CD4-positive, CD25-positive, alpha-beta regulatory T cell (primary cell): ENCODE results near the gene NHSL1. TPM values are rescaled to one million over a fixed set of nuclear protein-coding genes. Genes with fewer than 3 reads are reported as not detected.

Experiments
- ATAC-seq, 2 donors: fragments of 150-1000 bp; cut with Tn5 transposase; one replicate each; pipeline ENCODE4 v1.10.0; 2021; ENCODE audit warnings: low read depth in 2 of 2, moderate number of reproducible peaks in 2 of 2, moderate library complexity in 1 of 2
- DNase-seq, 3 donors: peaks; one replicate each; pipeline versions ENCODE4 v3.0.0 to v3.0.0-alpha.2; 2012 to 2022; ENCODE audit warnings: mixed read lengths in 1 of 3
- H3K27ac ChIP-seq: one replicate; pipeline ENCODE4 v1.7.0; 2013; ENCODE audit warnings: mild to moderate bottlenecking, low read length; ENCODE audit not compliant: insufficient read depth, poor library complexity, severe bottlenecking
- H3K27me3 ChIP-seq: one replicate; pipeline ENCODE4 v1.7.0; 2013; ENCODE audit warnings: low read length; ENCODE audit not compliant: control insufficient read depth, insufficient read depth
- H3K36me3 ChIP-seq: one replicate; pipeline ENCODE4 v1.7.0; 2013; ENCODE audit warnings: mild to moderate bottlenecking, low read length, moderate library complexity; ENCODE audit not compliant: control insufficient read depth, insufficient read depth
- H3K4me1 ChIP-seq: 2 replicates; pipeline ENCODE4 v1.7.0; 2013; ENCODE audit warnings: mild to moderate bottlenecking, low read length; ENCODE audit not compliant: insufficient read depth, control insufficient read depth, poor library complexity, severe bottlenecking
- H3K4me3 ChIP-seq: one replicate; pipeline ENCODE4 v1.7.0; 2013; ENCODE audit warnings: low read depth, mild to moderate bottlenecking, low read length, moderate library complexity
- H3K9me3 ChIP-seq, 2 experiments: 1 replicate in 1 of 2; 2 replicates in 1 of 2; pipeline ENCODE4 v1.7.0; 2013; ENCODE audit warnings: low read length in 2 of 2, mild to moderate bottlenecking in 1 of 2, moderate library complexity in 1 of 2; ENCODE audit not compliant: control insufficient read depth in 2 of 2
- H3K27ac Mint-ChIP-seq, 3 donors: one replicate each; pipeline ENCODE4 v1.8.0; 2020 to 2022; ENCODE audit warnings: mild to moderate bottlenecking in 3 of 3, mixed read lengths in 3 of 3, moderate library complexity in 2 of 3
- H3K27me3 Mint-ChIP-seq: one replicate; pipeline ENCODE4 v1.8.0; 2022; ENCODE audit warnings: mild to moderate bottlenecking, mixed read lengths
- H3K36me3 Mint-ChIP-seq: one replicate; pipeline ENCODE4 v1.8.0; 2020; ENCODE audit warnings: mixed read lengths
- H3K4me1 Mint-ChIP-seq, 4 donors: one replicate each; pipeline ENCODE4 v1.8.0; 2020 to 2022; ENCODE audit warnings: mixed read lengths in 4 of 4, mild to moderate bottlenecking in 1 of 4
- H3K4me3 Mint-ChIP-seq, 4 donors: one replicate each; pipeline ENCODE4 v1.8.0; 2020 to 2022; ENCODE audit warnings: mild to moderate bottlenecking in 4 of 4, mixed read lengths in 4 of 4, moderate library complexity in 3 of 4
- H3K9me3 Mint-ChIP-seq, 7 donors: one replicate each; pipeline ENCODE4 v1.8.0; 2020 to 2022; ENCODE audit warnings: mixed read lengths in 7 of 7, mild to moderate bottlenecking in 3 of 7, moderate library complexity in 2 of 7
- polyA plus RNA-seq, 4 donors: library from polyadenylated mRNA; unstranded; fragments of 300-500 nt; fragmentation: Illumina TruSeq; gene quantifications; one replicate each; pipeline ENCODE4 v1.2.3, GENCODE V29; 2021
- total RNA-seq: library from RNA; stranded (reverse); gene quantifications from one replicate; pipeline ENCODE4 v1.2.3, GENCODE V29; 2022

NHSL1 gene
- total and polyA plus RNA-seq, 5 donors from 2014 or later, result 0.03 TPM; not detected in 4

GRCh38 chr6:138396709-138397108 is 102.6 kb downstream of the NHSL1 start:
- no peaks in the 10 kb centered on the region for H3K4me1 ChIP-seq
- DNase-seq (no peak), ATAC-seq (no peak)
- H3K36me3 ChIP-seq, result no peaks in the 10 kb centered on the region
- no peak overlapping the region for H3K4me3 ChIP-seq
- Mint-ChIP-seq H3K9me3 (peaks cover 0 to 3% (median 0%) of the 10 kb centered on the region in 7 donors), H3K4me3 (no peak overlapping the region), H3K36me3 (no peaks in the 10 kb centered on the region), H3K27ac (no peak overlapping the region), H3K27me3 (peaks cover 27% of the 10 kb centered on the region), H3K4me1 (peaks cover 0 to under 1% (median 0%) of the 10 kb centered on the region in 4 donors)
- H3K27me3 ChIP-seq, result no peaks in the 10 kb centered on the region
- no peaks in the 10 kb centered on the region for H3K9me3 ChIP-seq
- H3K27ac ChIP-seq, result no peak overlapping the region

- Mint-ChIP-seq H3K4me3 (no peak overlapping the region), H3K9me3 (peaks cover 0 to 3% (median 0%) of the 10 kb centered on the region in 7 donors), H3K27ac (no peak overlapping the region), H3K36me3 (no peaks in the 10 kb centered on the region), H3K4me1 (no peaks in the 10 kb centered on the region), H3K27me3 (peaks cover 38% of the 10 kb centered on the region)
- no peak overlapping the region for H3K4me3 ChIP-seq
- H3K27ac ChIP-seq, result no peak overlapping the region
- DNase-seq (no peak), ATAC-seq (no peak)
- H3K4me1 ChIP-seq, result no peaks in the 10 kb centered on the region
- H3K9me3 ChIP-seq, result no peaks in the 10 kb centered on the region
- H3K27me3 ChIP-seq, result no peaks in the 10 kb centered on the region
- H3K36me3 ChIP-seq, result no peaks in the 10 kb centered on the region
Measured at GRCh38 chr6:138393871-138394783, 105.2 kb downstream of the NHSL1 start.

GRCh38 chr6:138389551-138389950 is 109.7 kb downstream of the NHSL1 start:
- H3K4me3 ChIP-seq, result no peak overlapping the region
- ATAC-seq (no peak), DNase-seq (no peak)
- H3K27ac ChIP-seq, result no peak overlapping the region
- H3K9me3 ChIP-seq, result no peaks in the 10 kb centered on the region
- peaks cover 0 to 3% (median 0%) of the 10 kb centered on the region in 7 donors for H3K9me3 Mint-ChIP-seq
- H3K4me1 Mint-ChIP-seq, result no peaks in the 10 kb centered on the region
- H3K36me3 ChIP-seq, result no peaks in the 10 kb centered on the region
- H3K27ac Mint-ChIP-seq, result no peak overlapping the region
- no peaks in the 10 kb centered on the region for H3K4me1 ChIP-seq
- no peaks in the 10 kb centered on the region for H3K27me3 ChIP-seq
- H3K4me3 Mint-ChIP-seq, result no peak overlapping the region
- peaks cover 48% of the 10 kb centered on the region for H3K27me3 Mint-ChIP-seq
- H3K36me3 Mint-ChIP-seq, result no peaks in the 10 kb centered on the region

GRCh38 chr6:138387577-138388368 is 111.5 kb downstream of the NHSL1 start:
- no peaks in the 10 kb centered on the region for H3K36me3 ChIP-seq
- Mint-ChIP-seq H3K9me3 (peaks cover 0 to 1% (median 0%) of the 10 kb centered on the region in 7 donors), H3K36me3 (no peaks in the 10 kb centered on the region), H3K27me3 (peaks cover 50% of the 10 kb centered on the region), H3K4me1 (no peaks in the 10 kb centered on the region), H3K27ac (no peak overlapping the region), H3K4me3 (no peak overlapping the region)
- H3K4me3 ChIP-seq, result no peak overlapping the region
- no peaks in the 10 kb centered on the region for H3K9me3 ChIP-seq
- no peak overlapping the region for H3K27ac ChIP-seq
- DNase-seq (no peak), ATAC-seq (no peak)
- H3K27me3 ChIP-seq, result no peaks in the 10 kb centered on the region
- H3K4me1 ChIP-seq, result no peaks in the 10 kb centered on the region

- H3K36me3 ChIP-seq, result no peaks in the 10 kb centered on the region
- H3K4me1 ChIP-seq, result no peaks in the 10 kb centered on the region
- H3K4me3 Mint-ChIP-seq, result no peak overlapping the region
- no peak overlapping the region for H3K4me3 ChIP-seq
- H3K9me3 ChIP-seq, result no peaks in the 10 kb centered on the region
- H3K36me3 Mint-ChIP-seq, result no peaks in the 10 kb centered on the region
- peaks cover 0 to 2% (median 0%) of the 10 kb centered on the region in 7 donors for H3K9me3 Mint-ChIP-seq
- no peak for ATAC-seq
- H3K4me1 Mint-ChIP-seq, result no peaks in the 10 kb centered on the region
- no peak overlapping the region for H3K27ac ChIP-seq
- peaks cover 51% of the 10 kb centered on the region for H3K27me3 Mint-ChIP-seq
- no peaks in the 10 kb centered on the region for H3K27me3 ChIP-seq
- no peak for DNase-seq
- H3K27ac Mint-ChIP-seq, result no peak overlapping the region
Measured at GRCh38 chr6:138386897-138387296, 112.4 kb downstream of the NHSL1 start.

- Histone ChIP-seq H3K27ac (no peak overlapping the region), H3K27me3 (no peaks in the 10 kb centered on the region), H3K4me3 (no peak overlapping the region), H3K4me1 (no peaks in the 10 kb centered on the region), H3K9me3 (no peaks in the 10 kb centered on the region), H3K36me3 (no peaks in the 10 kb centered on the region)
- Mint-ChIP-seq H3K27ac (no peak overlapping the region), H3K4me3 (peak overlapping the region in 1 of 4 donors; percentile 39), H3K36me3 (no peaks in the 10 kb centered on the region), H3K27me3 (peaks cover 38% of the 10 kb centered on the region), H3K9me3 (peaks cover 0 to 2% (median 0%) of the 10 kb centered on the region in 7 donors), H3K4me1 (no peaks in the 10 kb centered on the region)
- DNase-seq (no peak), ATAC-seq (no peak)
Measured at GRCh38 chr6:138383776-138384175, 115.5 kb downstream of the NHSL1 start.

GRCh38 chr6:138382498-138383265 is 116.6 kb downstream of the NHSL1 start:
- Histone ChIP-seq H3K27ac (no peak overlapping the region), H3K4me3 (no peak overlapping the region), H3K4me1 (no peaks in the 10 kb centered on the region), H3K36me3 (no peaks in the 10 kb centered on the region), H3K27me3 (no peaks in the 10 kb centered on the region), H3K9me3 (no peaks in the 10 kb centered on the region)
- H3K4me3 Mint-ChIP-seq, result no peak overlapping the region
- no peaks in the 10 kb centered on the region for H3K36me3 Mint-ChIP-seq
- H3K4me1 Mint-ChIP-seq, result no peaks in the 10 kb centered on the region
- H3K9me3 Mint-ChIP-seq, result peaks cover 0 to 2% (median 0%) of the 10 kb centered on the region in 7 donors
- DNase-seq (no peak), ATAC-seq (no peak)
- peaks cover 34% of the 10 kb centered on the region for H3K27me3 Mint-ChIP-seq
- H3K27ac Mint-ChIP-seq, result no peak overlapping the region
